Panc1 (cell line): ENCODE data around the gene SUSD6. TPM values are rescaled to one million over a fixed set of nuclear protein-coding genes. Genes with fewer than 3 reads are reported as not detected.
"Not testable (repeated sequence)": the region's sequence is repeated elsewhere in the genome, so short reads cannot be mapped to it uniquely, and the experiment has no call there.

Source experiments
- ATAC-seq: fragments of 200-7000 bp; cut with Tn5 transposase; 2 replicates; pipeline ENCODE4 v1.9.1; 2020; ENCODE audit warnings: mild to moderate bottlenecking, moderate library complexity
- BruUV-seq: library from RNA; stranded (reverse); fragments of 400-500 nt; replicated peaks from 2 replicates; lab custom pipeline; 2021; lab: Mats Ljungman, UMichigan
- CTCF ChIA-PET: fragments of 300-600 bp; sonication (Branson Sonifier 250); formaldehyde crosslinking; loops from one replicate; lab custom pipeline; 2022; ENCODE audit warnings: antibody characterized with exemption; lab: Charles Lee
- POLR2A ChIA-PET: fragments of 300-600 bp; sonication (Branson Sonifier 250); formaldehyde crosslinking; loops from one replicate; lab custom pipeline; 2022; ENCODE audit warnings: antibody characterized with exemption; lab: Charles Lee
- DNase-seq: peaks from one replicate; pipeline ENCODE4 v3.0.0-alpha.2; 2010; ENCODE audit warnings: low read depth, low spot score
- H3K27ac ChIP-seq: 2 replicates; pipeline ENCODE4 v1.5.1; 2011; ENCODE audit warnings: mild to moderate bottlenecking, low read length, inconsistent platforms
- H3K27me3 ChIP-seq: fragments of 200-500 bp; sonication (Bioruptor generic); 2 replicates; pipeline ENCODE4 v1.6.0; 2014; ENCODE audit warnings: low read length, inconsistent platforms; ENCODE audit not compliant: control insufficient read depth, insufficient read depth
- H3K36me3 ChIP-seq: fragments of 200-500 bp; sonication (Bioruptor generic); 2 replicates; pipeline ENCODE4 v1.5.1; 2014; ENCODE audit warnings: inconsistent platforms, mild to moderate bottlenecking, low read length, moderate library complexity; ENCODE audit not compliant: control insufficient read depth, insufficient read depth
- H3K4me1 ChIP-seq: 2 replicates; pipeline ENCODE4 v1.5.1; 2011; ENCODE audit warnings: inconsistent platforms, mild to moderate bottlenecking, low read length, moderate library complexity; ENCODE audit not compliant: control insufficient read depth, insufficient read depth
- H3K4me3 ChIP-seq, 2 experiments: 2 replicates each; pipeline ENCODE4 v1.5.1; 2011 to 2012; ENCODE audit warnings: low read depth in 2 of 2, low read length in 2 of 2, mild to moderate bottlenecking in 2 of 2, inconsistent platforms in 1 of 2, moderate library complexity in 1 of 2
- H3K9me3 ChIP-seq: fragments of 200-500 bp; sonication (Bioruptor generic); 2 replicates; pipeline ENCODE4 v1.5.1; 2014; ENCODE audit warnings: low read depth, mild to moderate bottlenecking, inconsistent platforms, low read length, moderate library complexity; ENCODE audit not compliant: control insufficient read depth, insufficient read depth
- CTCF ChIP-seq: fragments of 450-650 bp; IDR thresholded peaks from 2 replicates; pipeline ENCODE4 v1.5.1; 2017; ENCODE audit warnings: mild to moderate bottlenecking
- POLR2AphosphoS5 ChIP-seq: IDR thresholded peaks from 2 replicates; pipeline ENCODE4 v1.6.1; 2012; ENCODE audit warnings: mild to moderate bottlenecking, low read depth, low read length, moderate library complexity
- REST ChIP-seq, 2 experiments: IDR thresholded peaks; 2 replicates each; pipeline ENCODE4 v1.6.1; 2011 to 2012; ENCODE audit warnings: low read depth in 2 of 2, control low read depth in 1 of 2, low read length in 1 of 2, mild to moderate bottlenecking in 1 of 2, moderate library complexity in 1 of 2; ENCODE audit not compliant: insufficient read depth in 1 of 2
- SIN3A ChIP-seq: IDR thresholded peaks from 2 replicates; pipeline ENCODE4 v1.6.1; 2012; ENCODE audit warnings: low read depth, mild to moderate bottlenecking, low read length, moderate library complexity, borderline replicate concordance; ENCODE audit not compliant: insufficient read depth
- TCF7L2 ChIP-seq: IDR thresholded peaks from 2 replicates; pipeline ENCODE4 v1.6.1; 2011; ENCODE audit warnings: mild to moderate bottlenecking, low read depth, low read length, inconsistent platforms
- in situ Hi-C: cut with HindIII; loops from 2 replicates; pipeline ENCODE4 v1.10.0; 2016; ENCODE audit warnings: low sequenced_read_pairs, low pct_unique_long_range_greater_than_20kb
- intact Hi-C: fragments of 100-400 bp; cut with micrococcal nuclease; formaldehyde crosslinking; loops from one replicate; pipeline ENCODE4 v1.10.0; 2022; ENCODE audit not compliant: unreplicated experiment
- total RNA-seq: library from RNA; stranded (reverse); gene quantifications from one replicate; pipeline ENCODE4 v1.2.1, GENCODE V29; 2021; ENCODE audit not compliant: unreplicated experiment

Gene SUSD6
- total RNA-seq, 1 experiment from 2014 or later, result 10.9 TPM

DNA sequence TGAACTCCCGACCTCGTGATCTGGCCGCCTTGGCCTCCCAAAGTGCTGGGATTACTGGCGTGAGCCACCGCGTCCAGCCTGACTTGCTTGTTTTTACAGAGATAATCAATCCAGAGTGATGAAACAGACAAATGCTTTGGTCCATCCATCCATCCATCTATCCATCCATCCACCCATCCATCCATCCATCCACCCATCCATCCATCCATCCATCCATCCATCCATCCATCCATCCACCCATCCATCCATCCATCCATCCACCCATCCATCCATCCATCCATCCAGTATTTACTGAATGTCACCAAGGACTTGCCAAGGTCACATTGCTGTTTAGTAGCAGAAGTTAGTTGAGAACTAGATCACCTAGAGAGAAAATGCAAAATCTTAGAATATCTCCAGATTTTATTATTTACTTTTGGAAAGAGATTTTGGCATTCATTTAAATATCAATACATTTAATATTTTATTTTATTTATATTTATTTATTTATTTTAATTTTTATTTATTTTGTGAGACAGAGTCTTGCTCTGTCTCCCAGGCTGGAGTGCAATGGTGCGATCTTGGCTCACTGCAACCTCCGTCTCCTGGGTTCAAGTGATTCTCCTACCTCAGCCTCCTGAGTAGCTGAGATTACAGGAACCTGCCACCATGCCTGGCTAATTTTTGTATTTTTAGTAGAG lies 120.7 kb downstream of the SUSD6 start:
- H3K27me3 ChIP-seq, H3K36me3 ChIP-seq, in situ Hi-C loops, H3K9me3 ChIP-seq, H3K27ac ChIP-seq, POLR2A ChIA-PET, CTCF ChIA-PET, DNase-seq, ATAC-seq, H3K4me1 ChIP-seq, H3K4me3 ChIP-seq, BruUV-seq: not testable (repeated sequence)
- intact Hi-C loops, result loop anchor here (5.0 kb wide), 1 partner anchor 295 kb away; no protein-coding TSS in a partner anchor

- ATAC-seq, H3K4me1 ChIP-seq, H3K9me3 ChIP-seq, H3K36me3 ChIP-seq, POLR2A ChIA-PET, H3K27ac ChIP-seq, H3K27me3 ChIP-seq, H3K4me3 ChIP-seq, intact Hi-C loops, in situ Hi-C loops, BruUV-seq, DNase-seq, CTCF ChIA-PET: not testable (repeated sequence)
These were observed 125.0 kb downstream of the SUSD6 start for GRCh38 chr14:69736405-69736804.

DNA sequence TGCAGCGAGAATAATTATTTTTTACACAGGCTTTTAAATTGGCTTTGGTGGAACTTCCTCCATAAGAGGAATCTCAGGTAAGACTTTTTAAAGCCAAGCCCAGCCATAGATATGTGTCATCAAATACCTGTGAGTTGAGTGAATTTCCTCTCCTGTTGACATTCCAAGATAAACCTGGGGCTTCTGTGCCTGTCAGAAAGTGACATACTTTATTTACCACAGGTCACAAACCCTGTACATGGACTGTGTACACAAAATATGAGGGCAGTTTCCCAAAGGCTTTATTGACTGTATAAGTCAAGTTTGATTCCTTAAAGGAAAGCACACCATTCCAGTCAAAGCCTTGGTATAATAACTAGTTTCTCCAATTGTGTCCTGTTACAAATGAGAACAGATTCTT lies 129.7 kb downstream of the SUSD6 start:
- no peak overlapping the region for H3K4me3 ChIP-seq
- H3K9me3 ChIP-seq, result no peaks in the 10 kb centered on the region
- ChIA-PET CTCF (no interaction called here), POLR2A (no interaction called here)
- TF ChIP-seq CTCF, result no peak
- TF ChIP-seq TCF7L2, result no peak
- TF ChIP-seq SIN3A, result no peak
- TF ChIP-seq POLR2AphosphoS5, result no peak
- no peak for TF ChIP-seq REST (IDR thresholded peaks at IDR 0.05; ENCODE audit: insufficient read depth in 1 of 2, low read depth in 2 of 2, low read length in 1 of 2)
- in situ Hi-C loops (no loop called here), intact Hi-C loops (no loop called here)
- no peaks in the 10 kb centered on the region for H3K36me3 ChIP-seq
- no peaks in the 10 kb centered on the region for H3K4me1 ChIP-seq
- H3K27ac ChIP-seq, result no peak overlapping the region
- no peaks in the 10 kb centered on the region for H3K27me3 ChIP-seq
- ATAC-seq (no peak), DNase-seq (no peak)
- BruUV-seq, result no TSS peak
